Measurements from ENCODE around the gene PARD6G. TPM values are rescaled to one million over a fixed set of nuclear protein-coding genes. Genes with fewer than 3 reads are reported as not detected.

PARD6G gene
- total and polyA plus RNA-seq, 2 of the 8 experiments (the other 6 are each of a cell fraction or from before 2014, with no cell fraction given), result 11.3 to 17.9 TPM

GRCh38 chr18:80148326-80149199, 98.8 kb downstream of the PARD6G start (continued):
- TF ChIP-seq, protein P1, sequence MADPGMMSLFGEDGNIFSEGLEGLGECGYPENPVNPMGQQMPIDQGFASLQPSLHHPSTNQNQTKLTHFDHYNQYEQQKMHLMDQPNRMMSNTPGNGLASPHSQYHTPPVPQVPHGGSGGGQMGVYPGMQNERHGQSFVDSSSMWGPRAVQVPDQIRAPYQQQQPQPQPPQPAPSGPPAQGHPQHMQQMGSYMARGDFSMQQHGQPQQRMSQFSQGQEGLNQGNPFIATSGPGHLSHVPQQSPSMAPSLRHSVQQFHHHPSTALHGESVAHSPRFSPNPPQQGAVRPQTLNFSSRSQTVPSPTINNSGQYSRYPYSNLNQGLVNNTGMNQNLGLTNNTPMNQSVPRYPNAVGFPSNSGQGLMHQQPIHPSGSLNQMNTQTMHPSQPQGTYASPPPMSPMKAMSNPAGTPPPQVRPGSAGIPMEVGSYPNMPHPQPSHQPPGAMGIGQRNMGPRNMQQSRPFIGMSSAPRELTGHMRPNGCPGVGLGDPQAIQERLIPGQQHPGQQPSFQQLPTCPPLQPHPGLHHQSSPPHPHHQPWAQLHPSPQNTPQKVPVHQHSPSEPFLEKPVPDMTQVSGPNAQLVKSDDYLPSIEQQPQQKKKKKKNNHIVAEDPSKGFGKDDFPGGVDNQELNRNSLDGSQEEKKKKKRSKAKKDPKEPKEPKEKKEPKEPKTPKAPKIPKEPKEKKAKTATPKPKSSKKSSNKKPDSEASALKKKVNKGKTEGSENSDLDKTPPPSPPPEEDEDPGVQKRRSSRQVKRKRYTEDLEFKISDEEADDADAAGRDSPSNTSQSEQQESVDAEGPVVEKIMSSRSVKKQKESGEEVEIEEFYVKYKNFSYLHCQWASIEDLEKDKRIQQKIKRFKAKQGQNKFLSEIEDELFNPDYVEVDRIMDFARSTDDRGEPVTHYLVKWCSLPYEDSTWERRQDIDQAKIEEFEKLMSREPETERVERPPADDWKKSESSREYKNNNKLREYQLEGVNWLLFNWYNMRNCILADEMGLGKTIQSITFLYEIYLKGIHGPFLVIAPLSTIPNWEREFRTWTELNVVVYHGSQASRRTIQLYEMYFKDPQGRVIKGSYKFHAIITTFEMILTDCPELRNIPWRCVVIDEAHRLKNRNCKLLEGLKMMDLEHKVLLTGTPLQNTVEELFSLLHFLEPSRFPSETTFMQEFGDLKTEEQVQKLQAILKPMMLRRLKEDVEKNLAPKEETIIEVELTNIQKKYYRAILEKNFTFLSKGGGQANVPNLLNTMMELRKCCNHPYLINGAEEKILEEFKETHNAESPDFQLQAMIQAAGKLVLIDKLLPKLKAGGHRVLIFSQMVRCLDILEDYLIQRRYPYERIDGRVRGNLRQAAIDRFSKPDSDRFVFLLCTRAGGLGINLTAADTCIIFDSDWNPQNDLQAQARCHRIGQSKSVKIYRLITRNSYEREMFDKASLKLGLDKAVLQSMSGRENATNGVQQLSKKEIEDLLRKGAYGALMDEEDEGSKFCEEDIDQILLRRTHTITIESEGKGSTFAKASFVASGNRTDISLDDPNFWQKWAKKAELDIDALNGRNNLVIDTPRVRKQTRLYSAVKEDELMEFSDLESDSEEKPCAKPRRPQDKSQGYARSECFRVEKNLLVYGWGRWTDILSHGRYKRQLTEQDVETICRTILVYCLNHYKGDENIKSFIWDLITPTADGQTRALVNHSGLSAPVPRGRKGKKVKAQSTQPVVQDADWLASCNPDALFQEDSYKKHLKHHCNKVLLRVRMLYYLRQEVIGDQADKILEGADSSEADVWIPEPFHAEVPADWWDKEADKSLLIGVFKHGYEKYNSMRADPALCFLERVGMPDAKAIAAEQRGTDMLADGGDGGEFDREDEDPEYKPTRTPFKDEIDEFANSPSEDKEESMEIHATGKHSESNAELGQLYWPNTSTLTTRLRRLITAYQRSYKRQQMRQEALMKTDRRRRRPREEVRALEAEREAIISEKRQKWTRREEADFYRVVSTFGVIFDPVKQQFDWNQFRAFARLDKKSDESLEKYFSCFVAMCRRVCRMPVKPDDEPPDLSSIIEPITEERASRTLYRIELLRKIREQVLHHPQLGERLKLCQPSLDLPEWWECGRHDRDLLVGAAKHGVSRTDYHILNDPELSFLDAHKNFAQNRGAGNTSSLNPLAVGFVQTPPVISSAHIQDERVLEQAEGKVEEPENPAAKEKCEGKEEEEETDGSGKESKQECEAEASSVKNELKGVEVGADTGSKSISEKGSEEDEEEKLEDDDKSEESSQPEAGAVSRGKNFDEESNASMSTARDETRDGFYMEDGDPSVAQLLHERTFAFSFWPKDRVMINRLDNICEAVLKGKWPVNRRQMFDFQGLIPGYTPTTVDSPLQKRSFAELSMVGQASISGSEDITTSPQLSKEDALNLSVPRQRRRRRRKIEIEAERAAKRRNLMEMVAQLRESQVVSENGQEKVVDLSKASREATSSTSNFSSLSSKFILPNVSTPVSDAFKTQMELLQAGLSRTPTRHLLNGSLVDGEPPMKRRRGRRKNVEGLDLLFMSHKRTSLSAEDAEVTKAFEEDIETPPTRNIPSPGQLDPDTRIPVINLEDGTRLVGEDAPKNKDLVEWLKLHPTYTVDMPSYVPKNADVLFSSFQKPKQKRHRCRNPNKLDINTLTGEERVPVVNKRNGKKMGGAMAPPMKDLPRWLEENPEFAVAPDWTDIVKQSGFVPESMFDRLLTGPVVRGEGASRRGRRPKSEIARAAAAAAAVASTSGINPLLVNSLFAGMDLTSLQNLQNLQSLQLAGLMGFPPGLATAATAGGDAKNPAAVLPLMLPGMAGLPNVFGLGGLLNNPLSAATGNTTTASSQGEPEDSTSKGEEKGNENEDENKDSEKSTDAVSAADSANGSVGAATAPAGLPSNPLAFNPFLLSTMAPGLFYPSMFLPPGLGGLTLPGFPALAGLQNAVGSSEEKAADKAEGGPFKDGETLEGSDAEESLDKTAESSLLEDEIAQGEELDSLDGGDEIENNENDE (IDR thresholded peaks at IDR 0.05; ENCODE audit: insufficient replicate concordance, low read length), result no peak
- TF ChIP-seq CHD1 (IDR thresholded peaks at IDR 0.05; ENCODE audit: low read depth, low read length) (no peak), CTBP2 (IDR thresholded peaks at IDR 0.05; ENCODE audit: borderline replicate concordance, insufficient read depth, insufficient read length, low read length) (no peak)

Data from H1 (cell line).